Measurements from ENCODE around the gene ADAMTS7.

Gene ADAMTS7

GRCh38 chr15:78714890-78715289 lies 96.4 kb downstream of the ADAMTS7 start:
- Histone ChIP-seq H3K36me3 (ENCODE audit: insufficient read depth) (no peaks in the 10 kb centered on the region), H3K4me1 (ENCODE audit: low read depth, poor library complexity, severe bottlenecking) (peaks cover 8% of the 10 kb centered on the region), H3K4me3 (IDR thresholded peaks at IDR 0.05; ENCODE audit: insufficient read depth, low read depth, low read length) (no peak overlapping the region), H3K27ac (no peak overlapping the region), H3K79me2 (ENCODE audit: insufficient read depth, low read depth) (no peaks in the 10 kb centered on the region), H2AFZ (ENCODE audit: low read depth) (peak overlapping the region; percentile 20; the same call in 1 of the 2 replicates), H3K27me3 (ENCODE audit: insufficient read depth, low read depth) (no peaks in the 10 kb centered on the region), H3K9ac (no peak overlapping the region), H3K4me2 (no peak overlapping the region), H4K20me1 (ENCODE audit: insufficient read depth) (no peaks in the 10 kb centered on the region)
- peak; percentile 30; the same call in 1 of the 2 replicates for TF ChIP-seq CTCF (conservative IDR thresholded peaks at IDR 0.05; ENCODE audit: low read depth, low read length)

GRCh38 chr15:78712797-78713515 lies 98.3 kb downstream of the ADAMTS7 start:
- H3K36me3 ChIP-seq (ENCODE audit: insufficient read depth), result no peaks in the 10 kb centered on the region
- no peaks in the 10 kb centered on the region for H4K20me1 ChIP-seq (ENCODE audit: insufficient read depth)
- H2AFZ ChIP-seq (ENCODE audit: low read depth), result no peak overlapping the region
- H3K27me3 ChIP-seq (ENCODE audit: insufficient read depth, low read depth), result no peaks in the 10 kb centered on the region
- H3K4me3 ChIP-seq (IDR thresholded peaks at IDR 0.05; ENCODE audit: insufficient read depth, low read depth, low read length), result no peak overlapping the region
- H3K79me2 ChIP-seq (ENCODE audit: insufficient read depth, low read depth), result no peaks in the 10 kb centered on the region
- no peak overlapping the region for H3K9ac ChIP-seq
- peaks cover 10% of the 10 kb centered on the region for H3K4me1 ChIP-seq (ENCODE audit: low read depth, poor library complexity, severe bottlenecking)
- H3K4me2 ChIP-seq, result no peak overlapping the region
- H3K27ac ChIP-seq, result no peak overlapping the region
- no peak for TF ChIP-seq CTCF (conservative IDR thresholded peaks at IDR 0.05; ENCODE audit: low read depth, low read length)

- H3K4me3 ChIP-seq (IDR thresholded peaks at IDR 0.05; ENCODE audit: insufficient read depth, low read depth, low read length), result no peak overlapping the region
- H3K4me2 ChIP-seq, result no peak overlapping the region
- H2AFZ ChIP-seq (ENCODE audit: low read depth), result no peak overlapping the region
- H4K20me1 ChIP-seq (ENCODE audit: insufficient read depth), result no peaks in the 10 kb centered on the region
- no peak overlapping the region for H3K9ac ChIP-seq
- peaks cover 10% of the 10 kb centered on the region for H3K4me1 ChIP-seq (ENCODE audit: low read depth, poor library complexity, severe bottlenecking)
- H3K27ac ChIP-seq, result no peak overlapping the region
- H3K36me3 ChIP-seq (ENCODE audit: insufficient read depth), result no peaks in the 10 kb centered on the region
- no peaks in the 10 kb centered on the region for H3K27me3 ChIP-seq (ENCODE audit: insufficient read depth, low read depth)
- no peak for TF ChIP-seq CTCF (conservative IDR thresholded peaks at IDR 0.05; ENCODE audit: low read depth, low read length)
- no peaks in the 10 kb centered on the region for H3K79me2 ChIP-seq (ENCODE audit: insufficient read depth, low read depth)
Measured at GRCh38 chr15:78711638-78712037, 99.6 kb downstream of the ADAMTS7 start.

GRCh38 chr15:78709263-78709882 lies 101.9 kb downstream of the ADAMTS7 start:
- H3K36me3 ChIP-seq (ENCODE audit: insufficient read depth), result no peaks in the 10 kb centered on the region
- no peaks in the 10 kb centered on the region for H3K27me3 ChIP-seq (ENCODE audit: insufficient read depth, low read depth)
- H3K4me2 ChIP-seq, result peak overlapping the region; percentile 58
- no peak overlapping the region for H3K9ac ChIP-seq
- peak; percentile 88 for TF ChIP-seq CTCF (conservative IDR thresholded peaks at IDR 0.05; ENCODE audit: low read depth, low read length)
- H3K4me3 ChIP-seq (IDR thresholded peaks at IDR 0.05; ENCODE audit: insufficient read depth, low read depth, low read length), result no peak overlapping the region
- H2AFZ ChIP-seq (ENCODE audit: low read depth), result peak overlapping the region; percentile 87
- peaks cover 10% of the 10 kb centered on the region for H3K4me1 ChIP-seq (ENCODE audit: low read depth, poor library complexity, severe bottlenecking)
- no peaks in the 10 kb centered on the region for H4K20me1 ChIP-seq (ENCODE audit: insufficient read depth)
- H3K27ac ChIP-seq, result no peak overlapping the region
- H3K79me2 ChIP-seq (ENCODE audit: insufficient read depth, low read depth), result no peaks in the 10 kb centered on the region

Measured in KMS-11 (cell line).